GM12874 (cell line): Measurements from ENCODE around the gene TTC3.

Source experiments
- TF ChIP-seq, protein P1 (sequence below): IDR thresholded peaks from 2 replicates; pipeline ENCODE4 v1.5.1; 2011; ENCODE audit warnings: low read depth, mild to moderate bottlenecking, control low read depth, low read length, moderate library complexity; ENCODE audit not compliant: insufficient read depth

Gene TTC3

DNA sequence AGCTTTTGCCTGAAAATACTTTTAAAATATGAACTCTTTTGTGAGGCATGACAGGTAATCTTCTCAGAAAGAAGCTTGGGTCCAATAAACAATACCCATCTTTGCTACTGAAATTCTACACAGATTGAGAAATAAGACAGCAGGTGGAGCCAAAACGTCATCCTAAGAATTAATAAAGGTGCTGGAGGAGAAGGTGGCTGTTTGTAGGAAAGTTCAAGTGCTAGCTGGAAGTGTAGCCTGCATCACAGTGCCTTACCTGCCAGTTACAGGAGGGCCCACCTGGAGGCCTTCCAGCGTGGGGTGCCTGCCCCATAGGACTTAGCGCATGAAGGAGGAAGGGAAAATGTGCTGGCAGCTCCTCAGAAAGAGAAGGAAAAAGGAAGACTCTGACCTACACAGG is 93.7 kb downstream of the TTC3 start:
- TF ChIP-seq, protein P1, sequence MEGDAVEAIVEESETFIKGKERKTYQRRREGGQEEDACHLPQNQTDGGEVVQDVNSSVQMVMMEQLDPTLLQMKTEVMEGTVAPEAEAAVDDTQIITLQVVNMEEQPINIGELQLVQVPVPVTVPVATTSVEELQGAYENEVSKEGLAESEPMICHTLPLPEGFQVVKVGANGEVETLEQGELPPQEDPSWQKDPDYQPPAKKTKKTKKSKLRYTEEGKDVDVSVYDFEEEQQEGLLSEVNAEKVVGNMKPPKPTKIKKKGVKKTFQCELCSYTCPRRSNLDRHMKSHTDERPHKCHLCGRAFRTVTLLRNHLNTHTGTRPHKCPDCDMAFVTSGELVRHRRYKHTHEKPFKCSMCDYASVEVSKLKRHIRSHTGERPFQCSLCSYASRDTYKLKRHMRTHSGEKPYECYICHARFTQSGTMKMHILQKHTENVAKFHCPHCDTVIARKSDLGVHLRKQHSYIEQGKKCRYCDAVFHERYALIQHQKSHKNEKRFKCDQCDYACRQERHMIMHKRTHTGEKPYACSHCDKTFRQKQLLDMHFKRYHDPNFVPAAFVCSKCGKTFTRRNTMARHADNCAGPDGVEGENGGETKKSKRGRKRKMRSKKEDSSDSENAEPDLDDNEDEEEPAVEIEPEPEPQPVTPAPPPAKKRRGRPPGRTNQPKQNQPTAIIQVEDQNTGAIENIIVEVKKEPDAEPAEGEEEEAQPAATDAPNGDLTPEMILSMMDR: peak; percentile 17; the same call in 1 of the 2 replicates

DNA sequence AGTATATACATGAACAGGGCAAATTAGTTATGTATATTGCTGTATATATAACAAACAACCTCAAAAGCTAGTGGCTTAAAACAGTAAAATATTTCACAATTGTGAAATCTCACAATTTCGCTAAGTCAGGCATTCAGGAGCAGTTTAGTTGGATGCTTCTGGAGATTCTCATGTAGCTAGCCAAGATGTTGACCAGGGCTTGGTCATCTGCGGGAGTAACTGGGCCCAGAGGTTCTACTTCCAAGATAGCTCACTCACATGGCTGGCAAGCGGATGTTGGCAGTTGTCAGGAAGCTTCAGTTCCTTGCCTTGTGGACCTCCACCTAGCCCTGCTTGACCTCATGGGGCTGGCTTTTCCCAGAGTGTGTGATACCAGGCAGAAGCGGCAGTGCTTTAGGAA is 95.6 kb downstream of the TTC3 start:
- TF ChIP-seq, protein P1: no peak

DNA sequence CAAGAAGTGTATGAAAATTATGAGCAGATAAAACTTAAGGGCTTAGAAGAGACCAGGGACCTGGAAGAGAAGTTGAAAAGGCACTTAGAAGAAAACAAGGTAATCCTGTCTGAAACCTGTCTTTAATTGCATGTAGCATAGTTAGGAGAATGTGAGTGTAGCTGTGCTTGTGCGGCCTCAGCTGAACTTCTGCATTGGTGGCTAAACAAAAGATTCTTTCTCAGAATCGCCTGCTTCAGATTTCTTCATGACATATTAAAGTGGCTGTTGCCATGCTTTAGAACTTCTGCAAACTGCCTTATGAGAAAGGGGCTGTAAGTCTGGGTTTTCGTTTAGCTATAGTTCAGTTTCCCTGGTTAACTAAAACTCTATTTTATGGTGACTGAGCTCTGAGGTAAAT is 99.6 kb downstream of the TTC3 start:
- TF ChIP-seq, protein P1: no peak

DNA sequence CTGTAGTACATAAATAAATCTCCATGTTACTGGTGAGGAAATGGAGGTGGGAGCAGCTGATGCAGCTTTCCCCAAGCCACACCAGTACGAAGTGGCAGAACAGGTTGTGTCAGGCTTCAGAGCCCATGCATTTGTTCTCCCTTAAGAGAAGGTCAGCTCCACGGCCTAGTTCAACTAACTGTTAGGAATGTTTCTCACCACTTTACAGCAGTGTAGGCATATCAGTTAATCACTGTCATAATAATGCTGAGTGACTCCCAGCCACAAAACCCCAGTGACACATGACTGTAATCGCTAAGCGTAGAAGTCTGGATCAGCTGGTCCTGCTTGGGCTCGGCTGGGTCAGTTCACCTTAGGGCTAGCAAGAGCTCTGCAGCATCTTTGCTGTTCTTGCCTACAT is 103.7 kb downstream of the TTC3 start:
- TF ChIP-seq, protein P1: no peak

DNA sequence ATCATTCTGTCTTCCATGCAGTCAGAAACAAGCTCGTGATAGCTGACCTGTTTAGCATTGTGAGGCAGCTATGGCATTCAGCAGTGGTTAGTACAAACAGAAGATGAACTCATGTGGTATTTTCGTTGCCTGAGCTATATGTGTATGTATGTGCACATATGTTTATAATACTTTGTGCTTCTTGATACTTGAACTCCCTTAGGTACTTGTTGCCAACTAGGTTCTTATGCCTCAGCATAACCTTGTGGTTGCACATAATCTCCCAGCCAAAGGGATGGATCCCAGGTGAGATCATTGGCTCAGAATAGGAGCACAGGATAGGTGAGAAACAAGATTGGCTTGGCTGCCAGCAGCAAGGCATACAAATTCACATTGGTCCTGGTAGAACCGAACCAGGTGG is 108.0 kb downstream of the TTC3 start:
- TF ChIP-seq, protein P1: no peak

DNA sequence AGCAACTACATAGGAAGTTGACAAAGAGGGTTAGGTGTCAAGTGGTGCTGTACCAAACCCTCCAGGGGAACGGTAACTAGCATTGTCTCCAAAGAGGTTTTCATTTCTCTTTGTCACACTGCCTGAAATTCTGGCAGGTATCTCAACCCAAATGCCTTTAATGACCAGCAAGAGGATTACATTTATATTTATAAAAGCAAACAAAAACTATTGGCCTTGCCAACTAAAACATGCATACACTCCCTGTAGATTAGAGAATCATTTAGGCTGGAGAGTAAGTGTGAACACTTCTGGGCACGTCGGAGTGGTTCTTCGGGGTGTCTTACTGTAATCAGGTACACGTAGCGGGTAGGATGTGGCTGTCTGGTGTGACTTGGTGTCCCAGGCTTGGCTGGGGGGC is 109.2 kb downstream of the TTC3 start:
- TF ChIP-seq, protein P1: no peak

DNA sequence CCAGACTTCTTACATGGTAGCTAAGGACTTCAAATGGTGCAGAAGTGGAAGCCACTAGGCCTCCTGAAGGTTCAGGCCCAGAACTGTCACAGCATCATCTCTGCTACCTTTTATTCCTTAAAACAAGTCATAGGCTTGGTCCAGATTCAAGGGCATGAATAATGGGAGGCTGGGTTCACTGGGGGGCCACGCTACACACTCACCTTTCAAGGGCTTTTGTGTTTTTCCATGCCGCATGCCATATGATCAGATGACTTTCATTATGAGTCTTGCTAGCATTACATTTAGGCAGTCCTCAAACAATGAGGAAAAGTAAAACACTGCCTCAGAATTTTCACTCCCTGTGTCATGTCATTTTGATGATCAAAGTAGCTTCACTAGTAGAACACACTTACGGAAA is 110.7 kb downstream of the TTC3 start:
- TF ChIP-seq, protein P1: no peak
